SK-N-MC (cell line): ENCODE data around the gene PTPRN2.

Experiments used
- DNase-seq: peaks from one replicate; pipeline ENCODE4 v3.0.0-alpha.2; 2011; ENCODE audit warnings: low read depth, low spot score
- H3K27ac ChIP-seq: fragments of 200-600 bp; sonication (generic); 2 replicates; pipeline ENCODE4 v1.5.1; 2016; ENCODE audit warnings: mixed run types
- H3K36me3 ChIP-seq: fragments of 200-600 bp; sonication (generic); 2 replicates; pipeline ENCODE4 v1.6.1; 2017; ENCODE audit warnings: antibody characterized with exemption, low read length, mixed read lengths; ENCODE audit not compliant: insufficient read depth
- H3K4me3 ChIP-seq: fragments of 200-600 bp; sonication (generic); 2 replicates; pipeline ENCODE4 v1.5.1; 2016
- H3K9ac ChIP-seq: fragments of 200-600 bp; sonication (generic); 2 replicates; pipeline ENCODE4 v1.8.0; 2017; ENCODE audit warnings: mixed run types, mixed read lengths; ENCODE audit not compliant: insufficient read length
- H3K9me3 ChIP-seq: fragments of 200-600 bp; sonication (generic); 2 replicates; pipeline ENCODE4 v1.6.1; 2017; ENCODE audit warnings: low read depth, mild to moderate bottlenecking, antibody characterized with exemption, low read length, moderate library complexity, mixed read lengths
- EZH2 ChIP-seq: fragments of 200-600 bp; sonication (generic); IDR thresholded peaks from one replicate; pipeline ENCODE4 v1.6.1; 2017; ENCODE audit warnings: antibody characterized with exemption
- FOXP2 ChIP-seq: optimal IDR thresholded peaks from 2 replicates; pipeline ENCODE3; 2011; ENCODE audit warnings: mild to moderate bottlenecking, moderate library complexity; ENCODE audit not compliant: insufficient read depth; ENCODE audit errors: extremely low read length, control extremely low read depth
- POLR2AphosphoS5 ChIP-seq: IDR thresholded peaks from 2 replicates; pipeline ENCODE4 v1.6.1; 2012; ENCODE audit warnings: mild to moderate bottlenecking, low read depth, low read length, borderline replicate concordance

Gene PTPRN2

DNA sequence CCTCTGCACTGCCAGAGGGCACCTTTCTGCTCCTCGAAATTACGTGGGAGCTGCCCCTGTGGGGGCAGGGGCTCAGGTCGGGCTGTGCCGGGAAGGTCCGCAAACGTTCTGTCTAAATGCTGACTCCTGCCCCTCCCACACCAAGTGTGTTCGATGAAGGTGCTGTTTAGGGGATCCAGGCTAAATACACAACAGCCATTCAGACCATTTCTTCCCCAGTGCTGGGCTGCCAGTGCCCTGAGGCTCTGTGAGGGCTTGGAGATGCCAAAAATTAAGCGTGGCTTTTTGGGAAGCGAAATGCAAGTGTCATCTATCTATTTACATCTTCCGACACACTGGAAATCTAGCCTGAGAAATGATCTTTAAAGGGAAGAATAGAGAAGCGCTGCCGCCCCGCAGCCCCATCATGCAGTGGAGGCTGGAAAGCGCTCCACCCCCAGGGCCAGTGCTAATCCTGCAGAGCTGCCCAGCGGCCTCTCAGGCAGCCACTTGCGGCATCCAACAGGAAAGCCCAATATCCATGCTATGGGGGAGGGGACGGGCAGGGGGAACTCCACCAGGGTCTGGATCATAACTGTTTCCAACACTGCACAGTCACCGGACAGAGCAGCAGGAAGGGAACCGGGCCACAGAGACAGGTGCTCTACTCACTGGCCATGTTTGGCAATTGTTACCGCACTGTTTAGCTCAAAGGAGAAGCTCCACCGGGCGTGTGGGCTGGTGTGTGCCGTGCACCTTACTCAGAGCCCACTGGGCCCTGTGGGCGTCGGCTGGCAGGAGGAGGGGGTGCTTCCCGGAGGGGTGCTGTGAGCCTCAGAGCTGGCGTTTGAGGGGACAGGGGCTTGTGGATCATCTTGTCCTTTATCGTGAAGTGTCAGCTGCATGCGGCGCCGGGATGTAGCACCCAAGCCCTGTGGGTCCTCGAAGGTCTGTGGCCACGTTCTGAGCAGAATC lies 1045.3 kb downstream of the PTPRN2 start:
- Histone ChIP-seq H3K36me3 (no peaks in the 10 kb centered on the region), H3K9ac (no peak overlapping the region), H3K9me3 (no peaks in the 10 kb centered on the region), H3K27ac (no peak overlapping the region), H3K4me3 (no peak overlapping the region)
- TF ChIP-seq POLR2AphosphoS5 (no peak), FOXP2 (no peak), EZH2 (peak; percentile 36)
- no peak for DNase-seq

DNA sequence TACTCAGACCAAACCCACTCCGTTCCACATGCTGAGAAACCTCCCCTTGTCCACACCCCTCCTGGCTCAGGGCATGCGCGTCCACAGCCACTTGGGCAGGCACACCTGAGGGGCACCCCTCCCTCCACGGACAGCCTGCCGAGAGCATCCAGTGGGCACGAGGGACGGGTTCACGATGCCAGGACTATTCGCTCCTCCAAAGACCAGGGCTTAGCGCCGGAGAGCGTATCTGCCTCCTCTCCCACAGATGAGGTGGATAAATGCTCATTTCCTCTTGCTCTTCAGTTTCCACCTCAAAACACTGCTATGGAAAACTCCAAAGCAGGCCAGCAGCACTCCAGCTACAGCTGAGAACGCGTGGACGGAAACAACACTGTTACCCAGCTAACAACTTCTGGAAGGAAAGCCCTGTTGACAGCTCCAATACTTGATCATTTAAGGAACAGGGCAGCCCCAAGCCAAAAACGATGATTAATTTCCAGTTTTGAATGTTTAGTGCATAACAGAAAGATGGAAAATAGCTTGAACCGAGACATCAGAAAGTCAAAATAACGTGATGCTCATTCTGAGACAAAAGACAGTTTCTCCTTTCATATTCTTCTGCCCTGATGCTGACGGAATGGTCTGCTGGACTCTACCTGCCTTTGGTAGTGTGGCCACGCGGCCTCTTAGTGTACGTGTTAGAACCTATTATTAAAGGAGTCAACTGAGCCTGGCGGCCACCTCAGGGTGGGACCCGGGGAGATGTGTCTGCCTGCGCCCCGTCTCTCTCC lies 1046.1 kb downstream of the PTPRN2 start:
- no peak for DNase-seq
- H3K9me3 ChIP-seq: no peaks in the 10 kb centered on the region
- H3K4me3 ChIP-seq: no peak overlapping the region
- H3K27ac ChIP-seq: no peak overlapping the region
- no peaks in the 10 kb centered on the region for H3K36me3 ChIP-seq
- TF ChIP-seq EZH2 (no peak), POLR2AphosphoS5 (no peak), FOXP2 (no peak)
- no peak overlapping the region for H3K9ac ChIP-seq

DNA sequence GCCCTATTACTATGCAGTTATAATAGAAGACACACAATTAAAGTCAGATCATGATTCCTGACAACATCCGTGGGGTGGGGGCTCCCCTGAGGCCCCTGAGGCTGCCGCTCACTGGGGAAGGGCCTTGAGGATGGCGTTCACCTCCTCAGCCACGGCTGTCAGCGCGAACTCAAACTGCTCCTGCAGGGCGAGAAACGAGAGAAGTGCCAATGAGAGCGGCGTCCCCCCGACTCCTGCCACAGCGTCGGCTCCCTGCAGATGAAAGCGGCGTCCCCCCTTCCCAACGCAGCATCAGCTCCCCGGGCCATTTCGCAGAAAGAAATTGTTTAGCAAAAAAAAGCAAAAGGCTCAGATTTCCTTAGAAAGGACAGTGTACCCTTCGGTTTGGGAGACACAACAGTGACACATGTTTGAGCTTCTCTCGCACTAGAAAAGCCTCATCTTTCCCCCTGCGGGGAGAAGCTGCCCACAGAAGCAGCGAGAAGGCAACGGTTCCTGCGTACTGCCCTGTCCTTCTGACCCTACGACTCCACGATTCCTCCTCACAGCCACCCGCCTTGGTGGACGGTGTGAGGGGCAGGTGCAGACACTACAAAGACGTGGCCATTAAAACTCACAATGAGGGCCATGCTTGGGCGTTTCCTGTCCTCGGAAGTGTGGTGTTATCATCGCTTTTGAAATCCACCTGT lies 1046.9 kb downstream of the PTPRN2 start:
- TF ChIP-seq FOXP2: no peak
- Histone ChIP-seq H3K9me3 (no peaks in the 10 kb centered on the region), H3K9ac (no peak overlapping the region), H3K27ac (no peak overlapping the region), H3K36me3 (no peaks in the 10 kb centered on the region), H3K4me3 (no peak overlapping the region)
- DNase-seq: no peak

DNA sequence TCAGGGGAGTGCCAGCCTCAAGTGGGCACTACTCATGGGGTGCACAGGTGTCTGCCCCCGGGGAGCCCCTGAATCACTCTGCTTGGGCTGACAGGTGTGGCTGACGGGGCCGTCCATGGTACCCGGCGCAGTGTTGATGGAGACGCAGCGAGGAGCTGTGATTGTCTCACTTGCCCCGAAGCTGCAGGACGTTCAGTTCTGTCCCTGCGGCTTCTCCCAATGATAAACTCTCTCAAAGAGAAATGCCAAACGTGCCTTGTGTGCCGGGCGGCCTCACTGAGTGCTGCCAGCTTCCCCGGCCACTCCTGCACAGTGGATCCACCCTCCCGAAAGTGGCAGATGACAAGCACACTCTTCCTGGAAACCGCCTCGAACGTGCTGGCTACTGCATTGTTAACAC lies 1047.6 kb downstream of the PTPRN2 start:
- TF ChIP-seq FOXP2 (no peak), EZH2 (no peak), POLR2AphosphoS5 (no peak)
- no peaks in the 10 kb centered on the region for H3K36me3 ChIP-seq
- DNase-seq: no peak

DNA sequence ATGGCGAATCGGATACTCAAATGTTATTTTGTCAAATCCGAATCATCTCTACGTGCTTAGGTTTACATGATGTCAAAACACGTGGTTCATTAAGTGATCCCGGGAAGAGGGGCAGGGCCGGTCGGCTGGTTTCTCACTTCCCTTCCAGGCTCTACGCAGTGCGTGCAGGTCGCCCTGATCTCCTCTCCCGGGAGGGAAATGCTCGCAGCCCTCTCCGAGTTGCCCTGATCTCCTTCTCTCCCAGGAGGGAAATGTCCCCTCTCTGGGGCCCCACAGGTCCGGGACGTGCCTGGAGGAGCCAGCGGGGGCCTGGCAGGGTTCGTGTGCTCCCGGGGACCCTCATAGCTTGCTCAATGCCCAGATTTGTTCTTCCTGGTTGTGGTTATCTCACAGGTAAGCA lies 1048.1 kb downstream of the PTPRN2 start:
- no peaks in the 10 kb centered on the region for H3K36me3 ChIP-seq
- H3K27ac ChIP-seq: no peak overlapping the region
- no peak overlapping the region for H3K9ac ChIP-seq
- H3K9me3 ChIP-seq: no peaks in the 10 kb centered on the region
- no peak for DNase-seq
- TF ChIP-seq POLR2AphosphoS5: no peak
- TF ChIP-seq FOXP2: no peak
- TF ChIP-seq EZH2: no peak
- no peak overlapping the region for H3K4me3 ChIP-seq

More for the DNA sequence above, 1047.6 kb downstream of the PTPRN2 start:
- Histone ChIP-seq H3K4me3 (no peak overlapping the region), H3K9me3 (no peaks in the 10 kb centered on the region), H3K9ac (no peak overlapping the region), H3K27ac (no peak overlapping the region)

DNA sequence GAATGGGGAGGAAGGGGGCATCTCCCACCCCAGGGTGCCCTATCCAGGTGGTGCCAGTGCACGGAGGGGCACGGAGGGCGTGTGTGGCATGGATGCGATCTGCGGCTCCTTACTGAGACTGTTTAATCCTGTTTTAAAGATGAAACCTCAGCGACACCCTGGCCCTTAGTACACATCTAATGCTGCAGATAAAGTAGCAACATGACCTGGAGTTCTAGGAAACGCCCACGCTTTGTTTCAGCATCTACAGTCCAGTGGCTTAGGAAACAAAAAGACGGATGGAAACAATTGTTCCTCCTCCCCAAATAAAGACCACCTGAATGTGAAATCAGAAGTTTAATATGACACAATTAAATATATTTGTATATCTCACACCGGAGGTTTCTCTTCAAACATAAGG lies 1048.9 kb downstream of the PTPRN2 start:
- DNase-seq: no peak
- no peak overlapping the region for H3K4me3 ChIP-seq
- no peaks in the 10 kb centered on the region for H3K9me3 ChIP-seq
- no peaks in the 10 kb centered on the region for H3K36me3 ChIP-seq
- no peak overlapping the region for H3K9ac ChIP-seq
- TF ChIP-seq FOXP2: no peak
- TF ChIP-seq EZH2: no peak
- TF ChIP-seq POLR2AphosphoS5: no peak
- H3K27ac ChIP-seq: no peak overlapping the region

DNA sequence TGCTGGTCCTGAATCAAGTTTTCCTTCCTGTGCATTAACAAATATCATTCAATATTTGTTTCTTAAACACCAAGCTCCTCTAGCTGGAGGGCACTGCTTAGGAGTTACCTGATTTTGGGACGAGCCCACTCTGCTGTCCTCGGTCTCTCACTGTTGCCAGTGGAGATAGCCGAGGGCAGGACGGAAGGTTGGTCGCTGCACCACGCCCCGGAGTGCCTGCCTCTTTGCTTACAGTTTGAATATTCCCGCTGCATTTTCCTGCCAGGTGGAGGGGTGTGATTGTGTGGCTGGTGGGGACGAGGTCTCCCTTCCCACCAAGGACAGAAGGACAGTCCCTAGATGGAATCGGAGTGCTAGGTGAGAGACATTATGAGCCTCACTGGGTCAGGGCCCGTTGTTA lies 1049.3 kb downstream of the PTPRN2 start:
- DNase-seq: no peak
- H3K9me3 ChIP-seq: no peaks in the 10 kb centered on the region
- H3K27ac ChIP-seq: no peak overlapping the region
- TF ChIP-seq FOXP2 (no peak), EZH2 (no peak), POLR2AphosphoS5 (no peak)
- H3K9ac ChIP-seq: no peak overlapping the region
- no peaks in the 10 kb centered on the region for H3K36me3 ChIP-seq
- no peak overlapping the region for H3K4me3 ChIP-seq

DNA sequence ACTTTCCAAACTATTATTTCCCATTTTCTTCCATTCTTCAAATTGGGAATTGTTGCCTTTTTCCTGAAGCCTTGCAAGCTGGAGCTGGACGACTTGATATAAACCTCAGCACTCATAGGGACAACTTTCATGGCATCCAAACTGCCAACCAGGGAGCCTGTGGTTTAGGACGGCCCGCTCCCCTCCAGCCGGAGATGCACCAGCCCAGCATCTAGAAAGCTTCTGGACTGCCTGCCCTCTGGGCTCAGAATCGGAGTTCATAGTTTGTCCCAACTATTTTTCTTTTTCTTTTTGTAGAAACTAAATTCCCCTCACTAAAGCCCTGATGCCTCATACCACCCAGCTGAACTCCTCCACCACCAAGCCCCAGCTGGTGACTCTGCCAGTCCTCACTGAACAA lies 1050.6 kb downstream of the PTPRN2 start:
- TF ChIP-seq POLR2AphosphoS5 (no peak), EZH2 (no peak), FOXP2 (no peak)
- no peak for DNase-seq
- Histone ChIP-seq H3K36me3 (no peaks in the 10 kb centered on the region), H3K9ac (no peak overlapping the region), H3K9me3 (no peaks in the 10 kb centered on the region; the same call in 1 of the 2 replicates), H3K4me3 (no peak overlapping the region), H3K27ac (no peak overlapping the region)
